DOHH2 (cell line): ENCODE measurements around the gene SNTB2.

Experiments
- EZH2phosphoT487 ChIP-seq: fragments of 200-600 bp; sonication (generic); IDR thresholded peaks from 2 replicates; pipeline ENCODE4 v1.6.1; 2017; ENCODE audit warnings: borderline replicate concordance, mild to moderate bottlenecking, antibody characterized with exemption, low read length, moderate library complexity, mixed read lengths
- TF ChIP-seq, protein P1 (sequence below): fragments of 200-600 bp; sonication (generic); IDR thresholded peaks from one replicate; pipeline ENCODE4 v1.5.1; 2014; ENCODE audit warnings: antibody characterized with exemption, mild to moderate bottlenecking, low read depth, low read length; ENCODE audit not compliant: poor library complexity, severe bottlenecking

DNA sequence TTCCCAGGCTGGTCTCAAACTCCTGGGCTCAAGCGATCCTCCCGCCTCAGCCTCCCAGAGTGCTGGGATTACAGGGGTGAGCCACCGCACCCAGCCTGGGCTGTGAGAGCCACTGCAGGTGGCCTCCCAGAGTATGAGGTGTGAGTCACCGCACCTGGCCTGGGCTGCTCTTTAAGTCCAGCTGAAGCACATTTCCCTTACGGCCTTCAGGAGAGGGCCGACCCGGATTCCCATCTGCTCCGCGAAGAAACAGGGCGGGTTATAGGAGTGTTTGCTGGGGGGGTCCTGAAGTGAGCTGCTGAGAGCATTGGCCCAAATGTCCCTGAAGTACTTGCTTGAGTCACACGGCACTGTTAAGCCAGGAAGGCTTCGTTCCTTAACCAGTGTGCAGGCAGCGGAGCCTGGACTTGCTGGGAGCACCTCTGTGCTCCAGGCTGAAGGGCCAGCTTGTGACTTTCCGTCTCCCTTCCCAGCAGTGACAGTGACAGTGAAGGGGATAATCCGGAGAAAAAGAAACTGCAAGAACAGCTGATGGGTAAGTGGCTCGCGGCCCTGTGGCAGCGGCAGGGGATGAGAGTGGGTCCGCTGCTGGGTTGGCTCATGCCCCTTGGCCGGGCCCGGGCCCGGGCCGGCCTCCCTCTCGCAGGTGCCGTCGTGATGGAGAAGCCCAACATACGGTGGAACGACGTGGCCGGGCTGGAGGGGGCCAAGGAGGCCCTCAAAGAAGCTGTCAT lies 131.4 kb downstream of the SNTB2 start:
- TF ChIP-seq, protein P1, sequence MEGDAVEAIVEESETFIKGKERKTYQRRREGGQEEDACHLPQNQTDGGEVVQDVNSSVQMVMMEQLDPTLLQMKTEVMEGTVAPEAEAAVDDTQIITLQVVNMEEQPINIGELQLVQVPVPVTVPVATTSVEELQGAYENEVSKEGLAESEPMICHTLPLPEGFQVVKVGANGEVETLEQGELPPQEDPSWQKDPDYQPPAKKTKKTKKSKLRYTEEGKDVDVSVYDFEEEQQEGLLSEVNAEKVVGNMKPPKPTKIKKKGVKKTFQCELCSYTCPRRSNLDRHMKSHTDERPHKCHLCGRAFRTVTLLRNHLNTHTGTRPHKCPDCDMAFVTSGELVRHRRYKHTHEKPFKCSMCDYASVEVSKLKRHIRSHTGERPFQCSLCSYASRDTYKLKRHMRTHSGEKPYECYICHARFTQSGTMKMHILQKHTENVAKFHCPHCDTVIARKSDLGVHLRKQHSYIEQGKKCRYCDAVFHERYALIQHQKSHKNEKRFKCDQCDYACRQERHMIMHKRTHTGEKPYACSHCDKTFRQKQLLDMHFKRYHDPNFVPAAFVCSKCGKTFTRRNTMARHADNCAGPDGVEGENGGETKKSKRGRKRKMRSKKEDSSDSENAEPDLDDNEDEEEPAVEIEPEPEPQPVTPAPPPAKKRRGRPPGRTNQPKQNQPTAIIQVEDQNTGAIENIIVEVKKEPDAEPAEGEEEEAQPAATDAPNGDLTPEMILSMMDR: no peak
- no peak for TF ChIP-seq EZH2phosphoT487
